Omental fat pad (tissue), 4 donors: ENCODE measurements around the gene LAMTOR1. TPM values are rescaled to one million over a fixed set of nuclear protein-coding genes. Genes with fewer than 3 reads are reported as not detected.
"Not testable (repeated sequence)": the region's sequence is repeated elsewhere in the genome, so short reads cannot be mapped to it uniquely, and the experiment has no call there.

Experiments
- ATAC-seq: fragments of 150-250 bp; one replicate; pipeline ENCODE4 v1.9.1; 2016; ENCODE audit warnings: mild to moderate bottlenecking, moderate library complexity; ENCODE audit not compliant: low FRiP score
- DNase-seq: peaks from one replicate; pipeline ENCODE4 v3.0.0-alpha.2; 2019; ENCODE audit warnings: low spot score
- CTCF ChIP-seq, 3 donors: fragments of 450-650 bp; IDR thresholded peaks; one replicate each; pipeline ENCODE4 v1.5.1; 2016 to 2017; ENCODE audit warnings: antibody characterized with exemption in 3 of 3, mild to moderate bottlenecking in 3 of 3, moderate library complexity in 2 of 3
- total RNA-seq, 4 donors: library from RNA; depleted of rRNA; stranded (reverse); fragments of >200 nt; gene quantifications; one replicate each; pipeline ENCODE4 v1.1.0, GENCODE V29; 2016

The LAMTOR1 gene
- total RNA-seq: 100 to 1,000 TPM in 2 of 4 donors, 10 to 100 TPM in 2; 88.7 to 137 (median 111) TPM

GRCh38 chr11:72102946-72103753 is at the start of gene LAMTOR1:
Gene LAMTOR1, minus strand, starts transcription at chr11:72103297. Its CDS starts 73 bp downstream, at chr11:72103224.
- ATAC-seq: peak; percentile 99
- TF ChIP-seq CTCF (IDR thresholded peaks at IDR 0.05): peak in 1 of 3 donors; percentile 62
- DNase-seq: peak; percentile 99

- no peak for TF ChIP-seq CTCF (IDR thresholded peaks at IDR 0.05)
- DNase-seq (no peak), ATAC-seq (no peak)
These were observed 47.8 kb upstream of the LAMTOR1 start for GRCh38 chr11:72150882-72151281.

GRCh38 chr11:72146625-72147024 is 43.5 kb upstream of the LAMTOR1 start:
- TF ChIP-seq CTCF (IDR thresholded peaks at IDR 0.05): no peak
- ATAC-seq (no peak), DNase-seq (no peak)

- no peak for TF ChIP-seq CTCF (IDR thresholded peaks at IDR 0.05)
- DNase-seq: no peak
- no peak for ATAC-seq
These were observed 41.9 kb upstream of the LAMTOR1 start for GRCh38 chr11:72144807-72145565.

GRCh38 chr11:72142543-72142942 is 39.4 kb upstream of the LAMTOR1 start:
- DNase-seq, ATAC-seq: not testable (repeated sequence)

GRCh38 chr11:72142086-72142485 is 39.0 kb upstream of the LAMTOR1 start:
- ATAC-seq, DNase-seq: not testable (repeated sequence)

- no peak for TF ChIP-seq CTCF (IDR thresholded peaks at IDR 0.05)
- no peak for ATAC-seq
- DNase-seq: no peak
These were observed 38.0 kb upstream of the LAMTOR1 start for GRCh38 chr11:72141066-72141465.

- TF ChIP-seq CTCF (IDR thresholded peaks at IDR 0.05): no peak
- ATAC-seq (no peak), DNase-seq (no peak)
These were observed 37.6 kb upstream of the LAMTOR1 start for GRCh38 chr11:72140661-72141060.
